Measurements from ENCODE around the gene MAVS.
"Not testable (repeated sequence)": the region's sequence is repeated elsewhere in the genome, so short reads cannot be mapped to it uniquely, and the experiment has no call there.

- not testable (repeated sequence) for TF ChIP-seq REST (IDR thresholded peaks at IDR 0.05; ENCODE audit: insufficient replicate concordance, low read depth); CTCF (IDR thresholded peaks at IDR 0.05; ENCODE audit: insufficient read depth, low read length); POLR2AphosphoS5 (IDR thresholded peaks at IDR 0.05; ENCODE audit: low read depth); GABPA (IDR thresholded peaks at IDR 0.05; ENCODE audit: low read depth); SPI1 (IDR thresholded peaks at IDR 0.05; ENCODE audit: borderline replicate concordance, low read depth)
These were observed 60.4 kb downstream of the MAVS start for GRCh38 chr20:3906744-3907721.
